Measurements from ENCODE around the gene C3orf22.

GRCh38 chr3:126553284-126554084, 5.2 kb downstream of the C3orf22 start:
- TF ChIP-seq CTCF (IDR thresholded peaks at IDR 0.05; ENCODE audit: borderline replicate concordance, extremely low read depth, low read length, poor library complexity, severe bottlenecking) (no peak), EZH2 (IDR thresholded peaks at IDR 0.05; ENCODE audit: borderline replicate concordance, low read depth, low read length, severe bottlenecking) (no peak)
